Urinary bladder (tissue), 4 donors: ENCODE results near the gene CA11. TPM values are rescaled to one million over a fixed set of nuclear protein-coding genes. Genes with fewer than 3 reads are reported as not detected.

Experiments used
- DNase-seq: peaks from one replicate; pipeline ENCODE4 v3.0.0-alpha.2; 2015; ENCODE audit errors: extremely low spot score
- H3K27ac ChIP-seq: one replicate; pipeline ENCODE4 v1.5.1; 2013; ENCODE audit warnings: low read depth, mild to moderate bottlenecking, moderate library complexity
- H3K36me3 ChIP-seq: one replicate; pipeline ENCODE4 v1.6.1; 2013; ENCODE audit warnings: mild to moderate bottlenecking, moderate library complexity; ENCODE audit not compliant: insufficient read depth
- H3K4me1 ChIP-seq: one replicate; pipeline ENCODE4 v1.6.1; 2013; ENCODE audit warnings: mild to moderate bottlenecking, moderate library complexity; ENCODE audit not compliant: insufficient read depth
- H3K4me3 ChIP-seq: one replicate; pipeline ENCODE4 v1.5.1; 2013; ENCODE audit warnings: low read depth, low read length
- WGBS: extraction: QIAGEN DNeasy Blood & Tissue Kit; methylation state at CpG from one replicate; pipeline ENCODE4 v1.1.7; 2013; 5-methylcytosine and 5-hydroxymethylcytosine counted together
- polyA plus RNA-seq: library from polyadenylated mRNA; stranded (reverse); fragments of 200-250 nt; gene quantifications from one replicate; pipeline ENCODE4 v1.2.3, GENCODE V29; 2013
- total RNA-seq: library from RNA; depleted of rRNA; stranded (reverse); fragments of >200 nt; gene quantifications from one replicate; pipeline ENCODE4 v1.2.3, GENCODE V29; 2014
- donor health status: healthy with polysubstance abuse.
- donor health status: healthy.

CA11 gene
- total and polyA plus RNA-seq, 2 donors: 1.8 to 13.4 TPM

DNA sequence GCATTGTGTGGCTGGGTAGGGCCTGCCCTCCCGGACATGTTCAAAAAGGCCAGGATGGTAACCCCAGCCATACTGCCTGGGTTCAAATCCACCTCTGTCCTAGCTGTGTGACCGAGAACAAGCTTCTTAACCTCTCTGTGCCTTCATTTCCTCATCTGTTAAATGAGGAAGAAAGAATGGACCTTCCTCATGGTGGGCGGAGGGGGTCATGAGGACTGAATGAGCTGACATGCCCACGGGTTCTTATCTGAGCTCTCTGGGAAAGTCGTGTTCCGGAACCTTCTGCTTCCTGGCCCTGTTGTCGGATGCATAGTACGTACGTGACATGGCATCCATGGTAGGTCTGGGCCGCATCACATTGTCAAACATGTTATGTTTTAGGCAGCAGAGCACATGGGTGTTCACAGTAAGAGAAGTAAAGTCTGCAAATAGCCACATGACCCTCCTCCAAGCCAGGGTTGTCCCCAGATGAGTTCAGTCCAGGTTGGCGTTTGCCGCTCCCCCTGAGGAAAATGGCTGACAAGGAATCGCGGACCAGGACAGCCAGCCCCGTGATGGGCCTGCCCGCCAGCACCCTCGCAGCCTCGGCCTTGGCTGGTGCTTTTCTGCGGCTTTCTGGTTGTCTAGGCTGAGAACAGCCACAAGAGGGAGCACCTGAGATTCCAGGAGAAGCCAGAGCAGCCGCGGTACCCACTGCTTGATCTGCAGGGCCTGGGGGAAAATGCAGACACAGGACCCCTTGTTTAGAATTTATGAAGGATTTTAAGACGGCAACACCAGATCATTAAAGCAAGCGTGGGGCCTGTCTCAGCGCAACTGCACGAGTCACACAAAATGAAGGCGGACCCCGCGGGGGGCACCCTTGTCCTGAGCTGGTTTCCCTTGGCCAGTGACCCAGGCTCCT lies 29.2 kb upstream of the CA11 start:
- no peaks in the 10 kb centered on the region for H3K4me1 ChIP-seq
- peak; percentile 59 for DNase-seq
- no peak overlapping the region for H3K27ac ChIP-seq
- no peak overlapping the region for H3K4me3 ChIP-seq
- H3K36me3 ChIP-seq: no peaks in the 10 kb centered on the region
- 38% methylated on average over 28 of the region's 28 CpGs for WGBS

DNA sequence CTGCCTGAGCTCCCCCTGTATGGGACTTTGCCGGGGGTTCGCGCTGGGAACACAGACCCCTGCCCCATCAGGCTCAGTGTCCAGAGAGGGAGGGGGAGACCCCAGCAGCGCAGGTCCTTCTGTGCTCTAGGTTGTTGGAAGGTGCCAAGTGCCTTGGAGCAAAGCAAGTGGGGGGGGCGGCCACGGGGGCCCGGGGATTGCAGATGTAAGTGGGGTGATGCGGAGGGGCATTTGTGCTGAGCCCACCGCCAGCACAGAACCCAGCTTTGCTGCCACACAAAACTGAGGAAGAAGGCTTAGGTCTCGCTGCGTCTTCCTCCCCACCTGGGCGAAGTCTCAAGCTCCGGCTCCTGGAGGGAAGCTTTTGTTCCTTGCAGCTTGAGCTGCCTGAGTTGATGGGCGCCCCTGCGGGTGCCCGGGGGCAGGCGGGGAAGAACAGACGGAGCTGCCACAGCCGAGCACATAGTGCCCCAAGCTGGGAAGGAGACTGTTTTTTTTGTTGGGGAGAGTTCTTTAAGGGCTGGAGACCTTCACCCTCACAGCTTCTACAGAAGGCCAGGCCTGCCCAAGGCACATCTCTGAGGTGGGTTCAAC lies 28.3 kb upstream of the CA11 start:
- DNase-seq: no peak
- Histone ChIP-seq H3K4me3 (no peak overlapping the region), H3K36me3 (no peaks in the 10 kb centered on the region), H3K27ac (no peak overlapping the region), H3K4me1 (no peaks in the 10 kb centered on the region)
- 83% methylated on average over 19 of the region's 19 CpGs for WGBS

DNA sequence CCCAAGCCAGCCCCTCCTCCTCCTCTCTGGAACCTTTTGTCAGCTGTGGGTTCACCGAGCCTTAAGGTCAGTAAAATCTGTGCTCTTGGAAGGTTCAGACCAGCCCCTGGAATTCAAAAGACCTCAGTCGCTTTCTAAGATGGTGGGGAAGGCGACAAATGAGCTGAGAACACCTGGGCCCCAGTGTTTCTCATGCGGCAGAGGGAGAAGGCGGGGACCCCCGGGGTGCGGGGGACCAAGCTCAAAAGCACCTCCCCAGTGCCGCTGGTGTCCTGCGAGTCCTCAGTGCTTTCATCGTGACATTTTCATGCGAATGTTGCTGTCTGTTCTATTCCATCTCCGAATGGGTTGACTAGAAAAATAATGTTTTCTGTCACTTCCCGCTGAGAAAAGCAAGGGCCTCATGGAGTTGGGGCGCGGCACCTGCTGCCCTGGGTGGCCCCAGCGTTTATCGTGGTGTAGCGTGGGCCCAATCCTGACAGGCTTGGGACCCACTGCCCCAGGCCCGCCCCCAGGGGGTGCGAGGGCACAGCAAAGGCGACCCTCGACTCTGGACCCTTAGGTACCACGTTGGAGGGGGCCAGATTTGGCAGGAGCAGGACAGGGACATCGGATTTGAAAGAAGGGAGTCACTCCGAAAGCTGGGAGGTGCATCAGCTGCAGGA lies 27.6 kb upstream of the CA11 start:
- WGBS: 71% methylated on average over 25 of the region's 25 CpGs
- Histone ChIP-seq H3K4me1 (no peaks in the 10 kb centered on the region), H3K4me3 (no peak overlapping the region), H3K27ac (no peak overlapping the region), H3K36me3 (no peaks in the 10 kb centered on the region)
- DNase-seq: no peak

DNA sequence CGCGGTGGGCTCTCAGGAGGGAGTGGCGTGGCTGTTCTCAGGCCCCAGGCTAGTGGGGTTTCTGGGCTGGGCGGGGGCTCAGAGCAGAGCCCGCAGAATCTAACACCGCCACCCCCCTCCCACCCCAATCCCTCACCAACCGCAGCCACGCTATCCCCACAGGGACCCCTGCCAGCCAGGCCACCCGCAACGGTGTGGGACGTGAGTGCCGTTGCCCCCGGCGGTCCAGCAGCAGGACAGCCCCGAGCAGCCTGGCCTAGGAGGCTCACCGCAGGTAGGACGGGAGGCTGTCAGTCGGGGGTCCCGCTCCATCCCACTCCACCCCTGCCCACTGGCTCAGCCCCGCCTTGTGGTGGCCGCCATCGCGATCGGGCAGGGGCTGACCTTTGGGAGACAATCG lies 27.0 kb upstream of the CA11 start, which contains the start of gene NTN5:
Gene NTN5, minus strand, starts transcription at position 24 of the 400 bp plus-strand sequence. CDS start 2,031 bp downstream, outside the sequence.
- H3K36me3 ChIP-seq: no peaks in the 10 kb centered on the region
- H3K4me1 ChIP-seq: no peaks in the 10 kb centered on the region
- DNase-seq: no peak
- no peak within 1 kb of the TSS for H3K4me3 ChIP-seq
- H3K27ac ChIP-seq: no peak within 1 kb of the TSS
- WGBS: 68% methylated on average over 25 of the region's 25 CpGs

DNA sequence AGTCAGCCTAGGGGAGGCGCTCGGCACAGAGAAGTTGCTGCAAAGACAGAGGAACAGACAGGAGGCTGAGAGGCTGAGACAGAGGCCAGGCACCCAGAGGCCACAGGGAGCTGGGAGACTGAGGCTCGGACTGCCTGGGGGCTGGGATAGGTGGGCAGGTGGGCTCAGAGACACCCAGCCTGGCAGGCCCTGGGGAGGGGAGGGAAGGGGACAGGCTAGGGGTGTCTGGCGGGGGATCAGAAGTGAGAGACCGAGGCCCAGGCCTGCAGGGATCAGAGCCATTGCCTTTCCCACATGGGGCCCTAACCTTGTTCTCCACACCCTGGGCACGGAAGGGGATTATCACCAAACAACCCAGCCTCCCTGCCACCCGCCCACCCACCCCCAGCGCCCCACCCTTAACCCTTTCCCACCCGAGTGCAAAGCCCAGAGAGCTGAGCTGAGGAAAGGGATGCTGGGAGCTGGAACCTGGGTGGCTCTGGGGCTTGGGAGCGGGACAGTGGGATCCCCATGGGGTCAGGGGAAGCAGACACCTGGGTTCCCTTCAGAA lies 25.5 kb upstream of the CA11 start:
- H3K4me1 ChIP-seq: no peaks in the 10 kb centered on the region
- H3K4me3 ChIP-seq: no peak overlapping the region
- no peaks in the 10 kb centered on the region for H3K36me3 ChIP-seq
- 78% methylated on average over 10 of the region's 10 CpGs for WGBS
- H3K27ac ChIP-seq: no peak overlapping the region
- no peak for DNase-seq

DNA sequence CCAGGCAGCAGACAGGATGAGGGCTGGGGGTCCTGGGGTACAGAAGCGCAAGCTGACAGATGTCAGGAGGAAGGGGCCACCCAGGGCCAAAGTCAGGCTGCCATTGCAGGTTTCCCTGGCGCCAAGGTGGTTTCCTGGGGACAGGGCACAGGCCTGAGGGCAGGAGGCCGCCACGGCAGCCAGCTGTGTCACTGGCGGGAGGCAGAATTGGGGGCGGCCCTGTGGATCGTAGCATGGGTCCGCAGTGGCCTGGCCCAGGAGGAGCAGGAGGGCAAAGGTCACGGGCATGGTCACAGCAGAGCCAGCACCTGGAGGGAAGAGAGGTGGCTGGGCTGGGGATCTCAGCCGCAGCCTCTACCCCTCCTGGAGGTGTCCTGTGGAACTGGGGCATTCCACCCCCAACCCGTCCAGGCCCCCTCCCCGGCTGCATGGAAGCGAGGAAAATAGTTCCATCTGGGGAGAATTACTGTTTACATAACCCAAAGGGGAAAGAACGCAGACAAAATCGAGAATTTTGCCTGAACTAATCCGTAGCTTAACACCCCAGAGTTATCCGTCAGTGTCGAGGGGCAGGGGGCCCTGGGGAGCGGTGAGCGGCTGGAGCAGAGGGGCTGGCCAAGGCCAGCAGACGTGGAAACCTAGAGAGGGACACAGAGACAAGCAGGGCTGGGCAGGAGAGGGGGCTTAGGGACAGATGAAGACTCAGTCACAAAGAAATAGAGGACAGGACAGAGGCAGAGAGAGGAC lies 24.9 kb upstream of the CA11 start:
- Histone ChIP-seq H3K27ac (no peak overlapping the region), H3K36me3 (no peaks in the 10 kb centered on the region), H3K4me1 (no peaks in the 10 kb centered on the region), H3K4me3 (no peak overlapping the region)
- no peak for DNase-seq
- WGBS: 77% methylated on average over 21 of the region's 21 CpGs

DNA sequence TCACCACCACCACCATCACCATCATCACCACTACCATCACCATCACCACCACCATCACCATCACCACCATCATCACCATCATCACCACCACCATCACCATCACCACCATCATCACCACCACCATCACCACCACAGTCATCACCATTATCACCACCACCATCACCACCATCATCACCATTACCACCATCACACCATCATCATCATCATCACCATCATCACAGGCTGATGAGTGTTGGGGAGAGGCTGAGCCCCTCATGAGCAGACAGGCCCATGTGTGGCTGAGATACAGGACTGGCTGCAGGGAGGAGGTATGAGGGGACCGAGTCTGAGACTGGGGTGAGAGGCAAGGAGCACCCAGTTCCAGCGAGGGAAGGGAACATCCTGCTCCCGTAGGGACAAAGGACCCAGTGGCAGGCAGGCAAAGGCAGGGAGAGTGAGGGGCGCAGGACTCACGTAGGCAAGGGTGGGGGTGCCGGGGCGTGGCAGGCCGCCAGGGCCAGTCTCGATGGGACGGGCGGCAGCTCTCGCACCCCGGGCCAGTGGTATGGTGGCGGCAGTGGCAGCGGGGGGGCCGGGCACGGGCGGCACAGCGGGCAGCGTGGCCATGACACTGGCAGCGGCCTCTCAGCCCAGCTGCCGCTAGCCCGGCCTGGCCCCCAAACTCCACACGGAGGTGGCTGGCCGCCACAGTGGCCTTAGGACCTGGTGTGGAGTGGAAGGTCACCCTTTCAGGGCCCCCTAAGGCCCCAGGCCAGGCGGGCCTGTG lies 24.1 kb upstream of the CA11 start:
- H3K36me3 ChIP-seq: no peaks in the 10 kb centered on the region
- WGBS: 96% methylated on average over 26 of the region's 26 CpGs

DNA sequence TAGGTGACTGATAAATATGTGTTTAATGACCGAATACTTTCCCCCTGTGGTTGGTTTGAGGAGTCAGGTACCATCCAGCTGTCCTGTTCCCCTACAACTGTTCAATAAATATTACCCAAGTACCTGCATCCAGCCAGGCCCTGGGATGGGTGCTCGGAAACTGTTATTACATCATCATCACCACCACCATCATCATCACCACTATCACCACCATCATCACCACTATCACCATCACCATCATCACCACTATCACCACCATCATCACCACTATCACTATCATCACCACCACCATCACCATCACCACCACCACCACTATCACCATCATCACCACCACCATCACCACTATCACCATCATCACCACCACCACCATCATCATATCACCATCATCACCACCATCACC lies 22.8 kb upstream of the CA11 start:
- Histone ChIP-seq H3K4me3 (no peak overlapping the region), H3K27ac (no peak overlapping the region), H3K4me1 (no peaks in the 10 kb centered on the region), H3K36me3 (no peaks in the 10 kb centered on the region)
- WGBS: 99% methylated on average over 2 of the region's 2 CpGs
- DNase-seq: no peak

More for the DNA sequence above, 24.1 kb upstream of the CA11 start:
- Histone ChIP-seq H3K27ac (no peak overlapping the region), H3K4me3 (no peak overlapping the region), H3K4me1 (no peaks in the 10 kb centered on the region)
- DNase-seq: no peak

DNA sequence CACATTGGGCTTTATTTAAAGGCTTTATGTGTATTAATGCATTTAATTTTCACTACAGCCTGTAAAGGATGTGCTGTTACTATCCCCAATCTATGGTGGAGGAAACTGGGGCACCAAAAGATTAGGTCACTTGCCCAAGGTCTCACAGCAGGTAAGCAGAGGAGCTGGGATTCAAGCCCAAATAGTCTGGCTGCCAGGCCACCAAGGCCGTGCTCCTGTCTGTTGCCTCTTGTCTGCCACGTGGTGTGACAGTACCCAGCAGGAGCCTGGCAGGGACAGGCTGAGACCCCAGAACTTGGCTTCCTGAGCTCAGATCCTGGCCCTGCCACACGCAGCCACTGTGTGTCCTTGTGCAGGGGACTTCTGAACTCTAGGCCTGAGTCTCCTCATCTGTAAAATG lies 22.3 kb upstream of the CA11 start:
- WGBS: 84% methylated on average over 3 of the region's 3 CpGs

DNA sequence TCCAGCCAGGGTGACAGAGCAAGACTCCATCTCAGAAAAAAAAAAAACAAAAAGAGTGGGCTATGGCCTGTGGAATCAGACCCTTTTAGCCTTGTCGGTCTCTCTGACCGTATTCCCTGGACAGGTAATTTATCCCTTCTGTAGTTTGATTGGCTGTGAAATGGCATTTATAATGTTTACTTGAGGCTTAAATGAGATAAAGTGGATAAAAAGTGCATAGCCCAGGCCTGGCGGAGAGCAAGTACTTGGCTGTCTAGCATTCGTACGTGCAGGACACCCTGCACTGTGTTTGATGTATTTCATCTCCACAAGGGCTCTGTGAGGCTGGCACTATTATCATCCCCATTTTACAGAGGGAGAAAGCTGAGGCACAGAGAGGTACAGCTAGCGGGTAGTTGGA lies 19.8 kb upstream of the CA11 start:
- Histone ChIP-seq H3K4me3 (no peak overlapping the region), H3K27ac (no peak overlapping the region), H3K4me1 (no peaks in the 10 kb centered on the region), H3K36me3 (no peaks in the 10 kb centered on the region)
- DNase-seq: no peak
- WGBS: 73% methylated on average over 6 of the region's 6 CpGs

More for the DNA sequence above, 22.3 kb upstream of the CA11 start:
- no peak overlapping the region for H3K27ac ChIP-seq
- H3K36me3 ChIP-seq: no peaks in the 10 kb centered on the region
- H3K4me1 ChIP-seq: no peaks in the 10 kb centered on the region
- no peak for DNase-seq
- no peak overlapping the region for H3K4me3 ChIP-seq

DNA sequence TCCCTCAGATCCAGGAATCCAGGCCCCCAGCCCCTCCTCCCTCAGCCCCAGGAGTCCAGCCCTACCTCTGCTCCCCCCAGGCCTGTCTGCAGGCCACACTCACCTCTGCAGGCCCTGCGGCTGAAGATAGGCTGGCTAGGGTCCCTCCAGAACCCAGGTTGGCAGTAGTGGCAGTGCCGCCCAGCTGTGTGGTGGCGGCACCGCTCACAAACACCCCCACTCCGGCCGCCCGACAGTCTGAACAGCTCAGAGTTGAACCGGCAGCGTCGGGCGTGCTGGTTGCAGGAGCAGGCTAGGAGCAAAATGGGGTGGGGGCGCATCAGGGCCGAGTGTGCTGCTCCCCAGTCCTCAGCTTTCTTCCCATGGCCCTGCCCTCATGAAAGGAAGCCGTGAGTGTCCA lies 18.5 kb upstream of the CA11 start:
- Histone ChIP-seq H3K36me3 (no peaks in the 10 kb centered on the region), H3K4me3 (no peak overlapping the region), H3K27ac (no peak overlapping the region), H3K4me1 (no peaks in the 10 kb centered on the region)
- no peak for DNase-seq
- 77% methylated on average over 14 of the region's 14 CpGs for WGBS

DNA sequence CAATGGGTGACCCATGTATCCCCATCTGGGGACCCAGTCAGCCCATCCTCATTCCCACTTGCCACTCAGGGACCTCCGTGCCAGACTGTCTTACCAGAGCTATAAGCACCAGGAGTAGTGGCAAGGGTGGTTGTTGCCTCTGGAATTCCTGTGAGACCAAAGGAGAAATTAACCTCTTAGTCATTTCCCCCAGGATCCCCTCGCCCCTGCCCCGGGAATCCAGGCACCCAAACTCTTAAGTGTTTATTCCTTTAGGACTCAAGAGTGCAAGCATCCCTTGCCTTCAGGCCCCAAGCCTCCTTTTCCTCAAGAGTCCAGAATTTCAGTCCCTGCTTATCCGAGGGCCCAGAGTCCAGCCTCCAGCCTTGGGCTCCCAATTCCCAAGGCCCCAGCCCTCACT lies 17.7 kb upstream of the CA11 start:
- WGBS: 90% methylated on average over 4 of the region's 4 CpGs
- DNase-seq: no peak

More for the DNA sequence above, 17.7 kb upstream of the CA11 start:
- no peaks in the 10 kb centered on the region for H3K4me1 ChIP-seq
- H3K27ac ChIP-seq: no peak overlapping the region
- no peaks in the 10 kb centered on the region for H3K36me3 ChIP-seq
- H3K4me3 ChIP-seq: no peak overlapping the region
